H1 (cell line): ENCODE results near the gene MPV17.
"Not testable (repeated sequence)": the region's sequence is repeated elsewhere in the genome, so short reads cannot be mapped to it uniquely, and the experiment has no call there.

Experiments used
- ASH2L ChIP-seq: fragments of 200-600, 300-600 bp; sonication (generic); IDR thresholded peaks from one replicate; pipeline ENCODE4 v1.7.1; 2017; ENCODE audit warnings: low read length
- EGR1 ChIP-seq: IDR thresholded peaks from 2 replicates; pipeline ENCODE4 v1.6.1; 2011; ENCODE audit warnings: low read depth, low read length, borderline replicate concordance
- EZH2 ChIP-seq: fragments of 200-600 bp; sonication (generic); IDR thresholded peaks from 2 replicates; pipeline ENCODE4 v1.7.1; 2012; ENCODE audit warnings: low read depth, mild to moderate bottlenecking, moderate library complexity, low read length, inconsistent platforms; ENCODE audit not compliant: severe bottlenecking
- KDM5A ChIP-seq: fragments of 200-600 bp; IDR thresholded peaks from 2 replicates; pipeline ENCODE4 v1.7.1; 2012; ENCODE audit warnings: mild to moderate bottlenecking, low read length, inconsistent platforms, mixed read lengths
- RFX5 ChIP-seq: IDR thresholded peaks from 2 replicates; pipeline ENCODE4 v1.6.1; 2011; ENCODE audit warnings: low read depth, low read length, improper control_type of control experiment, borderline replicate concordance
- RNF2 ChIP-seq: fragments of 200-900, 300-1000 bp; sonication (generic); IDR thresholded peaks from 2 replicates; pipeline ENCODE4 v1.7.1; 2016; ENCODE audit warnings: borderline replicate concordance, low read depth, mild to moderate bottlenecking, antibody characterized with exemption, low read length; ENCODE audit not compliant: poor library complexity, severe bottlenecking; ENCODE audit errors: missing control alignments
- YY1 ChIP-seq: IDR thresholded peaks from 2 replicates; pipeline ENCODE4 v1.6.1; 2011; ENCODE audit warnings: low read depth, mild to moderate bottlenecking, low read length
- TF ChIP-seq, protein P1 (sequence below), 3 experiments: IDR thresholded peaks; 1 replicate in 2 of 3; 2 replicates in 1 of 3; pipeline versions ENCODE4 v1.5.1 to v1.6.1; 2011; ENCODE audit warnings: low read length in 3 of 3, mild to moderate bottlenecking in 3 of 3, inconsistent platforms in 2 of 3, low read depth in 1 of 3, moderate library complexity in 1 of 3; ENCODE audit not compliant: insufficient read depth in 1 of 3; ENCODE audit errors: control extremely low read depth in 1 of 3
- TF ChIP-seq, protein P2 (sequence below): IDR thresholded peaks from 2 replicates; pipeline ENCODE4 v1.6.1; 2012; ENCODE audit warnings: inconsistent platforms
- TF ChIP-seq, protein P3 (sequence below): IDR thresholded peaks from 2 replicates; pipeline ENCODE4 v1.6.1; 2011; ENCODE audit warnings: low read depth, mild to moderate bottlenecking, low read length; ENCODE audit not compliant: insufficient read depth

DNA sequence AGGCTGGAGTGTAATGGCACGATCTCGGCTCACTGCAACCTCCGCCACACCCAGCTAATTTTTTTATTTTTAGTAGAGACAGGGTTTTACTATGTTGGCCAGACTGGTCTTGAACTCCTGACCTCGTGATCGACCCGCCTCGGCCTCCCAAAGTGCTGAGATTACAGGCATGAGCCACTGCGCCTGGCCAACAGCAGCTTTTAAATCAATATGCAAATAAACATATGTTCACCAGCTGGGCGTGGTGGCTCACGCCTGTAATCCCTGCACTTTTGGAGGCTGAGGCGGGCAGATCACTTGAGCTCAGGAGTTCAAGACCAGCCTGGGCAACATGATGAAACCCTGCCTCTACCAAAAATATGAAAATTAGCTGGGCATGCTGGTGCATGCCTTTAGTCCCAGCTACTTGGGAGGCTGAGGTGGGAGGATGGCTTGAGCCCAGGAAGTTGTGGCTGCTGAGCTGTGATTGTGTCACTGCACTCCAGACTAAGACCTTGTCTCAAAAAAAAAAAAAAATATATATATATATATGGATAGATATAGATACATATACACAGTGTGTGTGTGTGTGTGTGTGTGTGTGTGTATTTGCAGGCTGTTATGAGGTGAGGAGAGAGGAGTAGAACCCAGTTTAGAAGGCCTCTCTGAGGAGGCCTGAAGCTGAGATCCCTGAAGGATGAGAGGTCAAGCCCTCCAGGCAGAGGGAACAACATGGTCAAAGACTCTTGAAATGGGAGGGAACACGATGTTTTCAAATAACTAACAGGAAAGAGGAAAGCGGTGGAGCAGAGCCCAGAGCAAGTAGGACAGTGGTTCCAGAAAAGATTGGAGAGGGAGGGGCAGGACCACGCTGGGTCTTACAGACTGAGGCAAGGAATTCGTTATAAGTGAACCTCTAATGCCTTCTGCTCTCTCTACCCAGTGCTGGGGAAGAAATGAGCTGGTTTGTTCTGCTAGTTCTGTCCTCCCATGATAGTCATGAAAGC, 50.1 kb downstream of the MPV17 start:
- not testable (repeated sequence) for TF ChIP-seq EGR1, RFX5, ASH2L, RNF2, KDM5A, EZH2, YY1
- TF ChIP-seq, protein P1, sequence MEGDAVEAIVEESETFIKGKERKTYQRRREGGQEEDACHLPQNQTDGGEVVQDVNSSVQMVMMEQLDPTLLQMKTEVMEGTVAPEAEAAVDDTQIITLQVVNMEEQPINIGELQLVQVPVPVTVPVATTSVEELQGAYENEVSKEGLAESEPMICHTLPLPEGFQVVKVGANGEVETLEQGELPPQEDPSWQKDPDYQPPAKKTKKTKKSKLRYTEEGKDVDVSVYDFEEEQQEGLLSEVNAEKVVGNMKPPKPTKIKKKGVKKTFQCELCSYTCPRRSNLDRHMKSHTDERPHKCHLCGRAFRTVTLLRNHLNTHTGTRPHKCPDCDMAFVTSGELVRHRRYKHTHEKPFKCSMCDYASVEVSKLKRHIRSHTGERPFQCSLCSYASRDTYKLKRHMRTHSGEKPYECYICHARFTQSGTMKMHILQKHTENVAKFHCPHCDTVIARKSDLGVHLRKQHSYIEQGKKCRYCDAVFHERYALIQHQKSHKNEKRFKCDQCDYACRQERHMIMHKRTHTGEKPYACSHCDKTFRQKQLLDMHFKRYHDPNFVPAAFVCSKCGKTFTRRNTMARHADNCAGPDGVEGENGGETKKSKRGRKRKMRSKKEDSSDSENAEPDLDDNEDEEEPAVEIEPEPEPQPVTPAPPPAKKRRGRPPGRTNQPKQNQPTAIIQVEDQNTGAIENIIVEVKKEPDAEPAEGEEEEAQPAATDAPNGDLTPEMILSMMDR (IDR thresholded peaks at IDR 0.05; ENCODE audit: control extremely low read depth in 1 of 3, insufficient read depth in 1 of 3, low read depth in 1 of 3, low read length in 3 of 3) = not testable (repeated sequence)
- TF ChIP-seq, protein P2, sequence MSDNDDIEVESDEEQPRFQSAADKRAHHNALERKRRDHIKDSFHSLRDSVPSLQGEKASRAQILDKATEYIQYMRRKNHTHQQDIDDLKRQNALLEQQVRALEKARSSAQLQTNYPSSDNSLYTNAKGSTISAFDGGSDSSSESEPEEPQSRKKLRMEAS = not testable (repeated sequence)
- TF ChIP-seq, protein P3, sequence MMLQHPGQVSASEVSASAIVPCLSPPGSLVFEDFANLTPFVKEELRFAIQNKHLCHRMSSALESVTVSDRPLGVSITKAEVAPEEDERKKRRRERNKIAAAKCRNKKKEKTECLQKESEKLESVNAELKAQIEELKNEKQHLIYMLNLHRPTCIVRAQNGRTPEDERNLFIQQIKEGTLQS = not testable (repeated sequence)
